ENCODE measurements around the gene TFPT. TPM values are rescaled to one million over a fixed set of nuclear protein-coding genes. Genes with fewer than 3 reads are reported as not detected.

Gene TFPT
- total RNA-seq, 3 donors from 2014 or later (not counting 1 experiment from before 2014, with no cell fraction given), result 14.1 to 14.4 (median 14.2) TPM

DNA sequence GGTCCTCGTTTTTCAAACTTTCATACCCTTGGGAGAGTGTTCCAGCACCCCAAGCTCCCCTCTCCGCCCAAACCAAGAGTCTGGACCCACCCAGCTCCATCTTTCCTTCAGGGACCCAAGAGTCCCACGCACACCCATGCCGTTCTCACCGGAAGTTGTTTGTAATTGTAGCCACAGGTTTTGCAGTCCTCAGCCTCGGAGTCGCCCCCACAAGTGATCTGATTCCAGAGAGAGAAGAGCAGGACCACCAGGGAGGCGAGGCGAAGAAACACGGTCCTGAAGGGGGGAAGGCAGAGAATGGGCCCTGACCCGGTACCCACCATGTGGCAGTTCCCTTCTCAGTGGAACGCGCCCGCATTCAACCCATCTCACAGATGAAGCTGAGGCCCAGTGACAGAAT is 47.4 kb upstream of the TFPT start:
- Mint-ChIP-seq H3K27ac (peak overlapping the region; percentile 46 to 58), H3K4me3 (peak overlapping the region; percentile 90), H3K9me3 (no peaks in the 10 kb centered on the region), H3K27me3 (ENCODE audit: low read depth in 2 of 2) (no peaks in the 10 kb centered on the region), H3K4me1 (peaks cover 56 to 70% of the 10 kb centered on the region in 2 donors), H3K36me3 (no peaks in the 10 kb centered on the region)
- Histone ChIP-seq H3K4me3 (ENCODE audit: low read length) (no peak overlapping the region), H3K9me3 (ENCODE audit: control insufficient read depth, insufficient read depth, low read length) (no peaks in the 10 kb centered on the region), H3K4me1 (ENCODE audit: control insufficient read depth, insufficient read depth, low read length) (peaks cover 62% of the 10 kb centered on the region), H3K36me3 (ENCODE audit: control insufficient read depth, insufficient read depth, low read length) (peaks cover 4% of the 10 kb centered on the region), H3K27ac (ENCODE audit: low read length) (no peak overlapping the region), H3K27me3 (ENCODE audit: control insufficient read depth, insufficient read depth, low read length) (no peaks in the 10 kb centered on the region)
- intact Hi-C loops (cut with micrococcal nuclease), result no loop called here
- WGBS (ENCODE audit: insufficient coverage), result 72% methylated on average over 14 of the region's 14 CpGs
- TF ChIP-seq, protein P1, sequence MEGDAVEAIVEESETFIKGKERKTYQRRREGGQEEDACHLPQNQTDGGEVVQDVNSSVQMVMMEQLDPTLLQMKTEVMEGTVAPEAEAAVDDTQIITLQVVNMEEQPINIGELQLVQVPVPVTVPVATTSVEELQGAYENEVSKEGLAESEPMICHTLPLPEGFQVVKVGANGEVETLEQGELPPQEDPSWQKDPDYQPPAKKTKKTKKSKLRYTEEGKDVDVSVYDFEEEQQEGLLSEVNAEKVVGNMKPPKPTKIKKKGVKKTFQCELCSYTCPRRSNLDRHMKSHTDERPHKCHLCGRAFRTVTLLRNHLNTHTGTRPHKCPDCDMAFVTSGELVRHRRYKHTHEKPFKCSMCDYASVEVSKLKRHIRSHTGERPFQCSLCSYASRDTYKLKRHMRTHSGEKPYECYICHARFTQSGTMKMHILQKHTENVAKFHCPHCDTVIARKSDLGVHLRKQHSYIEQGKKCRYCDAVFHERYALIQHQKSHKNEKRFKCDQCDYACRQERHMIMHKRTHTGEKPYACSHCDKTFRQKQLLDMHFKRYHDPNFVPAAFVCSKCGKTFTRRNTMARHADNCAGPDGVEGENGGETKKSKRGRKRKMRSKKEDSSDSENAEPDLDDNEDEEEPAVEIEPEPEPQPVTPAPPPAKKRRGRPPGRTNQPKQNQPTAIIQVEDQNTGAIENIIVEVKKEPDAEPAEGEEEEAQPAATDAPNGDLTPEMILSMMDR (IDR thresholded peaks at IDR 0.05), result no peak
- no peak for DNase-seq
- ATAC-seq, result no peak

DNA sequence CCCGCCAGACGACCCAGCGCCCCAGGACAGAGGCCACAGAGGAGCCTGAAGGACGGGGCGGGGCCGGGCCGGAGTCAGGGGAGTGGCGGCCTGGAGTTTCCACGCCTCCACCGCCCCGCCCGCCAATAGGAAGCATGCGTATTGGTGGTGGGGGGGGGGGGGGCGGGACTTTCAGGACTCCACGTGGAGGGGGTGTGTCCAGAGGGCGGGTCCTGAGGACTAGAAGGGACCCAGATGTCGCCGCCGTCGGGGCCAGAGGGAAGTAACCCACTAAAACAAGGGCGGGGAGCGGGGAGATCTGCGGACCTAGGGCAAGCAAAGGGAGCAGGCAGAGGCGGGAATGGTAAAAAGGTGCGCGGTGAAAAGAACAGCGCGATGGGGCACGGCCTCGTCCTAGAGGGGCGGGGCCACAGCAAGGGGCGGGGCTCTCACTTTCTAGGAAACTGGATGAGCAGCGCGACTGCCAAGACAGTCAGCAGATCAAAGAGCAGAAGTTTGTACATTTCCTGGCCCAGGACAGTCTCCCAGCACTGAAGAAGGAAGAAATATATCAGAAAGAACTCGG is 46.9 kb upstream of the TFPT start:
- ATAC-seq (peak; percentile 31 to 48 (median 33)), DNase-seq (peak; percentile 74 to 84)
- 4% methylated on average over 34 of the region's 35 CpGs for WGBS (ENCODE audit: insufficient coverage)
- peak overlapping the region; percentile 90 for H3K4me3 Mint-ChIP-seq
- no peaks in the 10 kb centered on the region for H3K36me3 Mint-ChIP-seq
- peak overlapping the region; percentile 46 to 58 for H3K27ac Mint-ChIP-seq
- Histone ChIP-seq H3K4me1 (ENCODE audit: control insufficient read depth, insufficient read depth, low read length) (peaks cover 62% of the 10 kb centered on the region), H3K9me3 (ENCODE audit: control insufficient read depth, insufficient read depth, low read length) (no peaks in the 10 kb centered on the region), H3K4me3 (ENCODE audit: low read length) (peak overlapping the region; percentile 35), H3K27ac (ENCODE audit: low read length) (no peak overlapping the region), H3K27me3 (ENCODE audit: control insufficient read depth, insufficient read depth, low read length) (no peaks in the 10 kb centered on the region), H3K36me3 (ENCODE audit: control insufficient read depth, insufficient read depth, low read length) (peaks cover 5% of the 10 kb centered on the region)
- H3K9me3 Mint-ChIP-seq, result no peaks in the 10 kb centered on the region
- intact Hi-C loops (cut with micrococcal nuclease), result no loop called here
- TF ChIP-seq, protein P1 (IDR thresholded peaks at IDR 0.05), result no peak
- H3K27me3 Mint-ChIP-seq (ENCODE audit: low read depth in 2 of 2), result no peaks in the 10 kb centered on the region
- peaks cover 56 to 70% of the 10 kb centered on the region in 2 donors for H3K4me1 Mint-ChIP-seq

DNA sequence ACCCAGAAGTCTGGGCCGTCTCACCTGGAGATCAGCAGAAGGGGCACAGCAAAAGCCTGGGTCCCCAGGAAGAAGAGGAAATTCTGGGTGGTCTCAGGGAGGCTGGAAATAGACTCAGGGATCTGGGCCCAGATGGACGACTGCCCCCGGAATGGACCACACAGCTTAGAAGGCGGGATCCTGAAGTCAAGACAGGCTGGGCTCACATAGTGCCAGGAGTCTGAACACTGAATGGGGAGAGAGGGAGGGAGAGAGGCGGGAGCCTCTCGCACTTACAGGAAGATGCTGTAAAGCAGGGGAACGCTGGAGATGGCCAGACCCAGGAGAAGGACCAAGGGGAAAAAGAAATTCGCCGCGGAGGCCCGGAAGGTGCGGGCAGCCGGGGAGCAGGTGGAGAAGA is 45.4 kb upstream of the TFPT start:
- Histone ChIP-seq H3K27me3 (ENCODE audit: control insufficient read depth, insufficient read depth, low read length) (no peaks in the 10 kb centered on the region), H3K36me3 (ENCODE audit: control insufficient read depth, insufficient read depth, low read length) (peaks cover 19% of the 10 kb centered on the region), H3K9me3 (ENCODE audit: control insufficient read depth, insufficient read depth, low read length) (no peaks in the 10 kb centered on the region), H3K4me3 (ENCODE audit: low read length) (no peak overlapping the region), H3K27ac (ENCODE audit: low read length) (no peak overlapping the region), H3K4me1 (ENCODE audit: control insufficient read depth, insufficient read depth, low read length) (peaks cover 62% of the 10 kb centered on the region)
- no peak for DNase-seq
- Mint-ChIP-seq H3K9me3 (no peaks in the 10 kb centered on the region), H3K27me3 (ENCODE audit: low read depth in 2 of 2) (no peaks in the 10 kb centered on the region), H3K4me1 (peaks cover 61 to 76% of the 10 kb centered on the region in 2 donors), H3K36me3 (no peaks in the 10 kb centered on the region), H3K27ac (peak overlapping the region; percentile 99 to 100), H3K4me3 (peak overlapping the region; percentile 100)
- no peak for ATAC-seq
- 77% methylated on average over 13 of the region's 13 CpGs for WGBS (ENCODE audit: insufficient coverage)
- intact Hi-C loops (cut with micrococcal nuclease), result no loop called here
- TF ChIP-seq, protein P1 (IDR thresholded peaks at IDR 0.05), result no peak
